Left colon (tissue), 2 donors: ENCODE measurements around the gene CCDC137. TPM values are rescaled to one million over a fixed set of nuclear protein-coding genes. Genes with fewer than 3 reads are reported as not detected.
"Not testable (repeated sequence)": the region's sequence is repeated elsewhere in the genome, so short reads cannot be mapped to it uniquely, and the experiment has no call there.

Experiments
- ATAC-seq: fragments of 200-7000 bp; cut with Tn5 transposase; one replicate; pipeline ENCODE4 v1.9.1; 2020; ENCODE audit warnings: mild to moderate bottlenecking, moderate library complexity
- DNase-seq, 2 donors: peaks; one replicate each; pipeline ENCODE4 v3.0.0-alpha.2; 2020
- intact Hi-C, 2 donors: fragments of 100-400 bp; cut with DNase I in 1 of 2; cut with micrococcal nuclease in 1 of 2; formaldehyde crosslinking; loops; one replicate each; pipeline versions ENCODE4 v1.11.2 to v1.14.0; 2022; cut with DNase I, micrococcal nuclease
- long read RNA-seq: library from polyadenylated mRNA; unstranded; transcript quantifications from one replicate; pipeline ENCODE4 v2.0.0, GENCODE V29; 2021
- total RNA-seq, 2 donors: library from RNA; stranded (reverse); fragmentation: NEBNext Ultra II Directional; extraction: Animal tissue kit (Norgen Biotek cat#: 25700); gene quantifications; one replicate each; pipeline ENCODE4 v1.2.1, GENCODE V29; 2021
- donor health status: DM: no; HTN: no; CAD: no.
- donor health status: DM: yes; HTN: yes; CAD: no.

The CCDC137 gene
- 10 to 100 TPM; 14.0 to 19.4 TPM for total RNA-seq
- long read RNA-seq, transcript CCDC137-201 (6 exons, 2,468 nt), result major isoform, 25 of 35 reads
- long read RNA-seq, partial matches to known transcripts, result 5 of 35 reads
- long read RNA-seq, other reads (novel, unspliced or antisense), result 5 of 35 reads

GRCh38 chr17:81666342-81667191 is at the start of gene CCDC137, which contains the start of gene OXLD1:
TSS of gene CCDC137 (plus strand) at chr17:81666737. CDS start at chr17:81666767, 30 bp downstream.
TSS of gene OXLD1 (minus strand) at chr17:81666605. CDS start at chr17:81666577, 28 bp downstream.
- DNase-seq (peak; percentile 97), ATAC-seq (peak; percentile 97)
- intact Hi-C loops, result no loop called here

GRCh38 chr17:81616877-81617276 is 49.7 kb upstream of the CCDC137 start:
- intact Hi-C loops, result no loop called here
- ATAC-seq (no peak), DNase-seq (no peak)

GRCh38 chr17:81618307-81618706 is 48.2 kb upstream of the CCDC137 start:
- DNase-seq, result not testable (repeated sequence)

GRCh38 chr17:81621494-81622130 is 44.9 kb upstream of the CCDC137 start:
- DNase-seq (no peak), ATAC-seq (no peak)
- intact Hi-C loops, result no loop called here

More at GRCh38 chr17:81618307-81618706, 48.2 kb upstream of the CCDC137 start:
- intact Hi-C loops, ATAC-seq: not testable (repeated sequence)

- DNase-seq, result no peak
- ATAC-seq, result no peak
- intact Hi-C loops, result no loop called here
These were observed 36.3 kb upstream of the CCDC137 start for GRCh38 chr17:81630274-81630673.

- DNase-seq (no peak), ATAC-seq (no peak)
- intact Hi-C loops, result no loop called here
These were observed 35.1 kb upstream of the CCDC137 start for GRCh38 chr17:81631482-81631881.

- ATAC-seq (peak; percentile 20), DNase-seq (no peak)
- intact Hi-C loops, result no loop called here
These were observed 31.1 kb upstream of the CCDC137 start for GRCh38 chr17:81635431-81635830.

- ATAC-seq, result peak; percentile 1
- intact Hi-C loops, result no loop called here
- no peak for DNase-seq
These were observed 30.5 kb upstream of the CCDC137 start for GRCh38 chr17:81635973-81636504.

- intact Hi-C loops, result no loop called here
- DNase-seq, result peak; percentile 66 to 82
- ATAC-seq, result peak; percentile 82
These were observed 29.8 kb upstream of the CCDC137 start, which contains the start of the genes NPLOC4 and TSPAN10 for GRCh38 chr17:81636505-81637288. TSS of gene NPLOC4 (minus strand) at chr17:81637112. CDS start at chr17:81636930, 182 bp downstream. TSS of gene TSPAN10 (plus strand) at chr17:81637196. CDS start at chr17:81642413, 5,217 bp downstream.

- DNase-seq (no peak), ATAC-seq (no peak)
- intact Hi-C loops, result no loop called here
These were observed 27.9 kb upstream of the CCDC137 start for GRCh38 chr17:81638683-81639082.

GRCh38 chr17:81640011-81640410 is 26.5 kb upstream of the CCDC137 start:
- intact Hi-C loops, result no loop called here
- DNase-seq, result no peak

GRCh38 chr17:81641825-81642489 is 24.6 kb upstream of the CCDC137 start:
- ATAC-seq, result no peak
- intact Hi-C loops, result no loop called here

More at GRCh38 chr17:81640011-81640410, 26.5 kb upstream of the CCDC137 start:
- no peak for ATAC-seq

GRCh38 chr17:81644496-81644895 is 22.0 kb upstream of the CCDC137 start:
- intact Hi-C loops, result no loop called here
- ATAC-seq, result no peak

More at GRCh38 chr17:81641825-81642489, 24.6 kb upstream of the CCDC137 start:
- DNase-seq, result no peak

GRCh38 chr17:81644976-81645952 is 21.3 kb upstream of the CCDC137 start:
- no peak for ATAC-seq
- intact Hi-C loops, result no loop called here

More at GRCh38 chr17:81644496-81644895, 22.0 kb upstream of the CCDC137 start:
- DNase-seq, result no peak

GRCh38 chr17:81646869-81647600 is 19.5 kb upstream of the CCDC137 start:
- no peak for ATAC-seq
- DNase-seq, result no peak
- intact Hi-C loops, result no loop called here

More at GRCh38 chr17:81644976-81645952, 21.3 kb upstream of the CCDC137 start:
- DNase-seq, result no peak

- ATAC-seq (no peak), DNase-seq (no peak)
- intact Hi-C loops, result no loop called here
These were observed 18.9 kb upstream of the CCDC137 start for GRCh38 chr17:81647640-81648012.
